HG03342 (cell line): ENCODE results near the gene DPT.
"Not testable (repeated sequence)": the region's sequence is repeated elsewhere in the genome, so short reads cannot be mapped to it uniquely, and the experiment has no call there.

Experiments
- ATAC-seq: cut with Tn5 transposase; IDR thresholded peaks from one replicate; pipeline ENCODE4 v1.9.1; 2021; ENCODE audit warnings: mild to moderate bottlenecking, moderate library complexity; ENCODE audit not compliant: unreplicated experiment

DPT gene

GRCh38 chr1:168728473-168729404 is at the start of gene DPT:
Gene DPT, minus strand, starts transcription at chr1:168729206. Its CDS starts 32 bp downstream, at chr1:168729174.
- ATAC-seq, result no peak

- no peak for ATAC-seq
Observed at GRCh38 chr1:168775366-168775765, 46.4 kb upstream of the DPT start.

GRCh38 chr1:168774241-168774640 is 45.2 kb upstream of the DPT start:
- ATAC-seq, result no peak

DNA sequence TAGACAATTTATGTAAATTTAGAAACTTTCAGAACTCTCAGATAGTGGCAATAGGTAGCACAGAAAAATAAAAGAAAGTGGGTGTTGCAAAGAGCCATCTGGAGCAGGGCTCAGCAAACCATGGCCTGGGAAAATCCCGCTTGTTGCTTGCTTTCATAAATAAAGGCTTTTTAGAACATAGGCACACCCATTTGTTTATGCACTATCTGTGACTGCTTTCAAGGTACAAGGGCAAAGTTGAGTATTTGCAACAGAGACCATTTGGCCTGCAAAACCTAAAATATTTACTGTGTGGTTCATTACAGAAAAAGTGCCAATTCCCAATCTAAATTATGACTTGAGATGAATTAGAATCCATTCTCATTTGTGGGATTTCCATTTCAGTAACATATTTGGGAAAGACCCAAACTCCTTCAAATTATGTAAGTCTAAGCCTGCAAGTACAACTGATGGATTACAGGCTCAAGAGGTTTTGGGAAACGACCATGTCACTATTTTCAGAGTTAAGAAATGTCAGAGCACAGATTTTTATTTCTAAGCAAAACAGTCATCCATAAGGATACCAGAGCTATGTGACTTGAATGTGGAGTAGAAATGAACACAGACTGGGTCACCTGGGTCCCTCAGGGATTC is 43.5 kb upstream of the DPT start:
- ATAC-seq, result no peak

DNA sequence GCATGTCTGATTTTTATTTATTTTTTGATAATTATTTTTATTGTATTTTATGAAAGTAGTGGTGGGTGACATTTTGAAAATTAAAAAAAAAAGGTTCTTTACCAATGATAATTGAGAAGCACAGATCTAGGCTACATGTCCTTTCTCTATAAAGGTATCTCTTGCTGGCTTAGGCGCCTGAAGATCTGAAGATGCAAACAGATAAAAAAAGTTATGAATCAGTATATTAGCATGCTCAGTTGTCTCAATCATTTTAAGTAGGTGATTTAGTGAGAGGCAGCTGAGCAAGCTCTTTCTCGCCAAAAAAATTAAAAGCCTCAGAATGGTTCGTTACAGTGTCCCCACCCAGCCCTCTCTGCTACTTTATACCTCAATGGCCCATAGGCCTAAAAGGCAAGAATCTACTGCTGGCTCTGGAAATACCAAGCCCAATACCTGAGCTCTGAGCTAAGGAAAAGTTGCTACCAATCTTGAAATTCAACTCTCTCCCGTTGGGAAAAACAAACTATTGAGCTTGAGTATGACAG is 42.2 kb upstream of the DPT start:
- no peak for ATAC-seq

- not testable (repeated sequence) for ATAC-seq
Observed at GRCh38 chr1:168769893-168770292, 40.9 kb upstream of the DPT start.

- ATAC-seq, result no peak
Observed at GRCh38 chr1:168767894-168768584, 39.0 kb upstream of the DPT start.

DNA sequence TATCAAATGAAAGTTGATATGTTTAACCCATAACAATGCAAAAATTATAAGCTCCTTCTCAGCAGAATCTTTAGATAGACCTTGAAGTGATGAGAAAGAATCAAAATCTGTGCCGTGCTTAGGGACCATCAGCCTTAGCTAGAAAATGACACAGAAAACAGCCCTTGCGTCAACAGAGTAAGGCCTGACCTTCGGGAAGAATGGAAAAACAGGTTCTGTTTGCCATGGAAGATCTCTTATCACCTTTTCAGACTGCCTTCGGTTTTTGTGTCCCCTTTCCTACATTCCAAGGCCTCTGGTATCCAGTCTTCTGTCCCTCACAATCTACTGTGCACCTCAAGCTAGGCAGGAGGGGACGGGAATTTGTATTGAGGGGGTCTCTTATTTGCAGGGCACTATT is 37.6 kb upstream of the DPT start:
- no peak for ATAC-seq

- no peak for ATAC-seq
Observed at GRCh38 chr1:168763031-168763430, 34.0 kb upstream of the DPT start.

GRCh38 chr1:168762473-168762872 is 33.5 kb upstream of the DPT start:
- no peak for ATAC-seq

DNA sequence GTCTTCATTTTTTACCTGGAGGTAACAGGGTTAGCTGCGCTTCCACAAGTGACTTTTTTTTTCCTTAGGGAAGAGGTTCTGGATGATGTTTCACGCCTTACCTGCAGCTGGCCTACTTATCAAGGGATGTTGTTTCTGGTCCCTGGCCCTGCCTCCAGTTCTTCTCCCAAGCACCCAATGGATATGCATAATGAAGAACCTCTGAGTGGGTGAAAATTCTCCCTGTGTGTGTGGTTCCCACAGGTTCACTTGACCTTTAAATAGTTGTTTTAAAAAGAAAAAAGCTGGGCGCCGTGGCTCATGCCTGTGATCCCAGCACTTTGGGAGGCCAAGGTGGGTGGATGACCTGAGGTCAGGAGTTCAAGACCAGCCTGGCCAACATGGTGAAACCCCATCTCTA is 31.8 kb upstream of the DPT start:
- ATAC-seq, result no peak

DNA sequence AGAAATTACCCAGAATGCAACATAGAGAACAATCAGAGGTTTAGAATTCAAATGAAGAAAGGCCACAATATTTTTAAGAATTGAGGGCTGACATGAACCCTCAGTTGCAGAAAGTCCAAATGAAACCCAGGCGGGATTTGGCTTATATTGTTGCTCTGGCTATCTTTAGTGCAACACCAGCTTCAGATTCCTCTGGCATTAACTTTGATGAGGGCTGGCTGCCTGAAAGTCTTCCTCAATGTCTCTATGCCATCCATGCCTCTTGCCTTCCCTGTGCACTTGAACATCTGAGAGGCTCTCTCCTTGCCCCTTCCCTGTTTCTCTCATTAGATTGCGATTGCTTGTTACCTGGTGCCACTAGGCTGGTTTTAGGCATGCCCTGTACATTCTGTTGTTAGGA is 31.2 kb upstream of the DPT start:
- ATAC-seq, result no peak

GRCh38 chr1:168759077-168759476 is 30.1 kb upstream of the DPT start:
- ATAC-seq, result no peak

- ATAC-seq, result no peak
Observed at GRCh38 chr1:168758503-168758902, 29.5 kb upstream of the DPT start.

- no peak for ATAC-seq
Observed at GRCh38 chr1:168755800-168756418, 26.9 kb upstream of the DPT start.

DNA sequence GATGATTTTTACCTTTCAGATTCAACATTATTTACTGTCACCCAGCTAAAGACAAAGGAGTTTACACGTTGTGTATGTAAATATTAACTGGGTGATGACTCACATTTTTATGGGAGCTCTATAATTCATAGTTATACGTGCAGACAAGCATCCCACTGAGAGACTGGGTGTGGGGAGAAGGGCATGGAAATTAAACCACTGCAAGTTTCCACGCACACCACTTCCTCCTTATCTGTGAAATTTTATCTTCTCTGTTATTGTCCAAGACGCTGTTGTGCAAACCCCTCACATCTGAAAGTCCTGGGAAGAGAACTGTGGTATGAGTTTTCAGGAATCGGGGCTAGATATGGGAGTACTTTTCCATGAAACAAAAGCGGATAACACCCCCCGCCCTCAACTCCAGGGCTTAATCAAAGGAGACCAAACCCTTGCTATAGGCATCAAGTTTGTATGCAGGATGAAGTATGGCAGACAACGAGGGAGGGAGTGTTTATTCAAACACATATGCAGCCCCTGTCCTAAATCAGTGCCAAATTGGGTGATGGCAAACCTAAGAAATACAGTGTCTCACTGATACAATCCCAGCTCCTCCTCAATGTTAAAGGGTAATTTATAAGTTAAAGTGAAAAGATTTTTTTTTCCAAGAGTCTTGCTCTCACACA is 23.3 kb upstream of the DPT start:
- ATAC-seq, result no peak

- ATAC-seq, result no peak
Observed at GRCh38 chr1:168751195-168751650, 22.2 kb upstream of the DPT start.

GRCh38 chr1:168742994-168743650 is 14.1 kb upstream of the DPT start:
- ATAC-seq, result no peak

GRCh38 chr1:168742386-168742785 is 13.4 kb upstream of the DPT start:
- no peak for ATAC-seq

GRCh38 chr1:168739908-168740307 is 10.9 kb upstream of the DPT start:
- ATAC-seq, result no peak
